ENCODE measurements around the gene PIK3CG. TPM values are rescaled to one million over a fixed set of nuclear protein-coding genes. Genes with fewer than 3 reads are reported as not detected.

PIK3CG gene
- total and polyA plus RNA-seq, 10 of the 15 experiments (the other 5 are each of a cell fraction or from before 2014, with no cell fraction given) = 0.79 to 7.6 (median 5.2) TPM

DNA sequence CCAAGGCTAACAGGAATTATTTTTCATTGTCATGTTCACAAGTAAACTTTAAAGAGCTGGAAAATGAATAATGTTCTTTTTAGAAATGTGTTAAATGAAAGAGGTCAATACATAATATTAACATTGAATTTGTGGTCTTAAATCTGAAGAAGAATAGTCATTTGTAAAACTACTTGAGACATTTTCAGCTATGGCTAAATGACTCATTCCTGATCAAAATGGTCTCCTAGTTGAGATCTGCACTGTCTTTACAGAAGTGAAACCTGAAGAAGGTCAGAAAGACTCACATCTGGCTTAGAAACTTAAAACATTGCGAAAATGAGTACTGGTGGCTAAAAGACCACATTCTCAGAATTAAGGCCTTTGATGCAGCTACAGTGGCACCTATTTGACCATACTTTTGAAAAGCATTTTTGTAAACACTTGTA is 5.9 kb downstream of the PIK3CG start (continued):
- peak; percentile 69 for TF ChIP-seq KLF5 (IDR thresholded peaks at IDR 0.05; ENCODE audit: partially characterized antibody)
- TF ChIP-seq, protein P1, sequence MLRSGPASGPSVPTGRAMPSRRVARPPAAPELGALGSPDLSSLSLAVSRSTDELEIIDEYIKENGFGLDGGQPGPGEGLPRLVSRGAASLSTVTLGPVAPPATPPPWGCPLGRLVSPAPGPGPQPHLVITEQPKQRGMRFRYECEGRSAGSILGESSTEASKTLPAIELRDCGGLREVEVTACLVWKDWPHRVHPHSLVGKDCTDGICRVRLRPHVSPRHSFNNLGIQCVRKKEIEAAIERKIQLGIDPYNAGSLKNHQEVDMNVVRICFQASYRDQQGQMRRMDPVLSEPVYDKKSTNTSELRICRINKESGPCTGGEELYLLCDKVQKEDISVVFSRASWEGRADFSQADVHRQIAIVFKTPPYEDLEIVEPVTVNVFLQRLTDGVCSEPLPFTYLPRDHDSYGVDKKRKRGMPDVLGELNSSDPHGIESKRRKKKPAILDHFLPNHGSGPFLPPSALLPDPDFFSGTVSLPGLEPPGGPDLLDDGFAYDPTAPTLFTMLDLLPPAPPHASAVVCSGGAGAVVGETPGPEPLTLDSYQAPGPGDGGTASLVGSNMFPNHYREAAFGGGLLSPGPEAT (IDR thresholded peaks at IDR 0.05; ENCODE audit: low read depth) = peak; percentile 94
- TF ChIP-seq PML (IDR thresholded peaks at IDR 0.05; ENCODE audit: low read length) = peak; percentile 89
- TF ChIP-seq, protein P2, sequence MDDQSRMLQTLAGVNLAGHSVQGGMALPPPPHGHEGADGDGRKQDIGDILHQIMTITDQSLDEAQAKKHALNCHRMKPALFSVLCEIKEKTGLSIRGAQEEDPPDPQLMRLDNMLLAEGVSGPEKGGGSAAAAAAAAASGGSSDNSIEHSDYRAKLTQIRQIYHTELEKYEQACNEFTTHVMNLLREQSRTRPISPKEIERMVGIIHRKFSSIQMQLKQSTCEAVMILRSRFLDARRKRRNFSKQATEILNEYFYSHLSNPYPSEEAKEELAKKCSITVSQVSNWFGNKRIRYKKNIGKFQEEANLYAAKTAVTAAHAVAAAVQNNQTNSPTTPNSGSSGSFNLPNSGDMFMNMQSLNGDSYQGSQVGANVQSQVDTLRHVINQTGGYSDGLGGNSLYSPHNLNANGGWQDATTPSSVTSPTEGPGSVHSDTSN (IDR thresholded peaks at IDR 0.05; ENCODE audit: insufficient replicate concordance, low read depth, low read length) = no peak
- no peak for TF ChIP-seq ZNF384 (IDR thresholded peaks at IDR 0.05; ENCODE audit: borderline replicate concordance, low read depth, low read length)
- peak; percentile 94 for TF ChIP-seq BMI1 (IDR thresholded peaks at IDR 0.05; ENCODE audit: borderline replicate concordance)
- TF ChIP-seq MYB (IDR thresholded peaks at IDR 0.05; ENCODE audit: borderline replicate concordance, low read depth, low read length) = no peak
- TF ChIP-seq POLR2AphosphoS5 (IDR thresholded peaks at IDR 0.05; ENCODE audit: low read length) = no peak
- TF ChIP-seq, protein P3, sequence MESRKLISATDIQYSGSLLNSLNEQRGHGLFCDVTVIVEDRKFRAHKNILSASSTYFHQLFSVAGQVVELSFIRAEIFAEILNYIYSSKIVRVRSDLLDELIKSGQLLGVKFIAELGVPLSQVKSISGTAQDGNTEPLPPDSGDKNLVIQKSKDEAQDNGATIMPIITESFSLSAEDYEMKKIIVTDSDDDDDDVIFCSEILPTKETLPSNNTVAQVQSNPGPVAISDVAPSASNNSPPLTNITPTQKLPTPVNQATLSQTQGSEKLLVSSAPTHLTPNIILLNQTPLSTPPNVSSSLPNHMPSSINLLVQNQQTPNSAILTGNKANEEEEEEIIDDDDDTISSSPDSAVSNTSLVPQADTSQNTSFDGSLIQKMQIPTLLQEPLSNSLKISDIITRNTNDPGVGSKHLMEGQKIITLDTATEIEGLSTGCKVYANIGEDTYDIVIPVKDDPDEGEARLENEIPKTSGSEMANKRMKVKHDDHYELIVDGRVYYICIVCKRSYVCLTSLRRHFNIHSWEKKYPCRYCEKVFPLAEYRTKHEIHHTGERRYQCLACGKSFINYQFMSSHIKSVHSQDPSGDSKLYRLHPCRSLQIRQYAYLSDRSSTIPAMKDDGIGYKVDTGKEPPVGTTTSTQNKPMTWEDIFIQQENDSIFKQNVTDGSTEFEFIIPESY (IDR thresholded peaks at IDR 0.05) = no peak
- TF ChIP-seq, protein P4, sequence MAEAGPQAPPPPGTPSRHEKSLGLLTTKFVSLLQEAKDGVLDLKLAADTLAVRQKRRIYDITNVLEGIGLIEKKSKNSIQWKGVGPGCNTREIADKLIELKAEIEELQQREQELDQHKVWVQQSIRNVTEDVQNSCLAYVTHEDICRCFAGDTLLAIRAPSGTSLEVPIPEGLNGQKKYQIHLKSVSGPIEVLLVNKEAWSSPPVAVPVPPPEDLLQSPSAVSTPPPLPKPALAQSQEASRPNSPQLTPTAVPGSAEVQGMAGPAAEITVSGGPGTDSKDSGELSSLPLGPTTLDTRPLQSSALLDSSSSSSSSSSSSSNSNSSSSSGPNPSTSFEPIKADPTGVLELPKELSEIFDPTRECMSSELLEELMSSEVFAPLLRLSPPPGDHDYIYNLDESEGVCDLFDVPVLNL (IDR thresholded peaks at IDR 0.05; ENCODE audit: low read depth, low read length) = no peak
- peak; percentile 81; the same call in 1 of the 2 replicates for TF ChIP-seq CHD2 (IDR thresholded peaks at IDR 0.05; ENCODE audit: borderline replicate concordance, low read depth, low read length)
- no peak for TF ChIP-seq FOXK2 (IDR thresholded peaks at IDR 0.05)
- peak; percentile 56; the same call in 1 of the 2 replicates for TF ChIP-seq RAD51 (IDR thresholded peaks at IDR 0.05)
- TF ChIP-seq CEBPB (IDR thresholded peaks at IDR 0.05; ENCODE audit: borderline replicate concordance in 1 of 2, low read depth in 2 of 2, low read length in 2 of 2) = peak in 1 of 2 experiments; percentile 97; a peak in 1 of 4 replicates
- no peak for TF ChIP-seq NR2C2 (IDR thresholded peaks at IDR 0.05; ENCODE audit: borderline replicate concordance, control insufficient read depth, insufficient read length, low read depth)
- TF ChIP-seq ESRRA (IDR thresholded peaks at IDR 0.05; ENCODE audit: low read length) = no peak
- TF ChIP-seq SIN3A (IDR thresholded peaks at IDR 0.05; ENCODE audit: low read depth, low read length) = no peak
- peak; percentile 98 for TF ChIP-seq STAT3 (IDR thresholded peaks at IDR 0.05; ENCODE audit: low read depth, low read length)
- TF ChIP-seq SREBF2 (IDR thresholded peaks at IDR 0.05; ENCODE audit: low read length) = no peak
- TF ChIP-seq NFYB (IDR thresholded peaks at IDR 0.05; ENCODE audit: insufficient read depth, low read depth, low read length) = no peak
